HG02763 (cell line): Measurements from ENCODE around the gene TRAPPC14.
"Not testable (repeated sequence)": the region's sequence is repeated elsewhere in the genome, so short reads cannot be mapped to it uniquely, and the experiment has no call there.

Source experiments
- ATAC-seq: cut with Tn5 transposase; IDR thresholded peaks from one replicate; pipeline ENCODE4 v1.9.1; 2021; ENCODE audit warnings: mild to moderate bottlenecking, moderate library complexity; ENCODE audit not compliant: unreplicated experiment

Gene TRAPPC14

GRCh38 chr7:100154651-100155491 is 3.7 kb downstream of the TRAPPC14 start:
- ATAC-seq = no peak

GRCh38 chr7:100153708-100154535 is 4.6 kb downstream of the TRAPPC14 start:
- ATAC-seq = no peak

GRCh38 chr7:100152937-100153666 is 5.4 kb downstream of the TRAPPC14 start:
- ATAC-seq = no peak

- ATAC-seq = no peak
These were observed 6.1 kb downstream of the TRAPPC14 start for GRCh38 chr7:100152404-100152803.

GRCh38 chr7:100148559-100149328 is 9.8 kb downstream of the TRAPPC14 start, which contains the start of gene LAMTOR4:
LAMTOR4 (plus strand) TSS chr7:100148918; CDS start chr7:100148973, 55 bp downstream.
- peak; percentile 99 for ATAC-seq

- no peak for ATAC-seq
These were observed 10.3 kb downstream of the TRAPPC14 start for GRCh38 chr7:100148225-100148558.

GRCh38 chr7:100147278-100147677 is 11.2 kb downstream of the TRAPPC14 start:
- no peak for ATAC-seq

- not testable (repeated sequence) for ATAC-seq
These were observed 12.2 kb downstream of the TRAPPC14 start for GRCh38 chr7:100146350-100146749.

- ATAC-seq = no peak
These were observed 16.1 kb downstream of the TRAPPC14 start for GRCh38 chr7:100142461-100142860.

GRCh38 chr7:100141555-100141949 is 17.0 kb downstream of the TRAPPC14 start:
- ATAC-seq = no peak

- no peak for ATAC-seq
These were observed 20.4 kb downstream of the TRAPPC14 start for GRCh38 chr7:100137851-100138760.

GRCh38 chr7:100132697-100133151 is 25.8 kb downstream of the TRAPPC14 start:
- ATAC-seq = peak; percentile 58

- no peak for ATAC-seq
These were observed 26.4 kb downstream of the TRAPPC14 start for GRCh38 chr7:100132126-100132525.

GRCh38 chr7:100130608-100131453 is 27.7 kb downstream of the TRAPPC14 start:
- no peak for ATAC-seq

GRCh38 chr7:100130220-100130607 is 28.3 kb downstream of the TRAPPC14 start:
- not testable (repeated sequence) for ATAC-seq

GRCh38 chr7:100128637-100128963 is 29.9 kb downstream of the TRAPPC14 start:
- no peak for ATAC-seq

- no peak for ATAC-seq
These were observed 30.5 kb downstream of the TRAPPC14 start for GRCh38 chr7:100127866-100128636.
